Measurements from ENCODE around the gene CEACAM19.

GRCh38 chr19:44661205-44661604 lies 10.1 kb upstream of the CEACAM19 start:
- TF ChIP-seq, protein P1, sequence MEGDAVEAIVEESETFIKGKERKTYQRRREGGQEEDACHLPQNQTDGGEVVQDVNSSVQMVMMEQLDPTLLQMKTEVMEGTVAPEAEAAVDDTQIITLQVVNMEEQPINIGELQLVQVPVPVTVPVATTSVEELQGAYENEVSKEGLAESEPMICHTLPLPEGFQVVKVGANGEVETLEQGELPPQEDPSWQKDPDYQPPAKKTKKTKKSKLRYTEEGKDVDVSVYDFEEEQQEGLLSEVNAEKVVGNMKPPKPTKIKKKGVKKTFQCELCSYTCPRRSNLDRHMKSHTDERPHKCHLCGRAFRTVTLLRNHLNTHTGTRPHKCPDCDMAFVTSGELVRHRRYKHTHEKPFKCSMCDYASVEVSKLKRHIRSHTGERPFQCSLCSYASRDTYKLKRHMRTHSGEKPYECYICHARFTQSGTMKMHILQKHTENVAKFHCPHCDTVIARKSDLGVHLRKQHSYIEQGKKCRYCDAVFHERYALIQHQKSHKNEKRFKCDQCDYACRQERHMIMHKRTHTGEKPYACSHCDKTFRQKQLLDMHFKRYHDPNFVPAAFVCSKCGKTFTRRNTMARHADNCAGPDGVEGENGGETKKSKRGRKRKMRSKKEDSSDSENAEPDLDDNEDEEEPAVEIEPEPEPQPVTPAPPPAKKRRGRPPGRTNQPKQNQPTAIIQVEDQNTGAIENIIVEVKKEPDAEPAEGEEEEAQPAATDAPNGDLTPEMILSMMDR (IDR thresholded peaks at IDR 0.05) = no peak
- no peak for TF ChIP-seq POLR2A (IDR thresholded peaks at IDR 0.05)

Measured in uterus (tissue), 2 donors.